Measurements from ENCODE around the gene HNRNPH2.

Gene HNRNPH2

GRCh38 chrX:101450961-101451360 is 42.9 kb downstream of the HNRNPH2 start:
- no peaks in the 10 kb centered on the region for H3K4me1 ChIP-seq (ENCODE audit: control insufficient read depth in 1 of 2, insufficient read depth in 2 of 2, low read length in 2 of 2)
- no peak overlapping the region for H3K27ac ChIP-seq (ENCODE audit: low read depth, low read length)
- no peaks in the 10 kb centered on the region for H3K27me3 ChIP-seq (ENCODE audit: control insufficient read depth in 1 of 2, insufficient read depth in 2 of 2, low read length in 2 of 2)
- H3K9me3 ChIP-seq (ENCODE audit: control insufficient read depth in 1 of 2, low read length in 2 of 2), result no peaks in the 10 kb centered on the region
- H3K36me3 ChIP-seq (ENCODE audit: control insufficient read depth in 1 of 2, insufficient read depth in 2 of 2, low read length in 2 of 2), result peaks cover 0 to 3% of the 10 kb centered on the region in 2 donors
- H3K4me3 ChIP-seq (ENCODE audit: low read depth in 1 of 2, low read length in 2 of 2), result no peak overlapping the region
- no peak overlapping the region for H3K9ac ChIP-seq (ENCODE audit: low read depth in 1 of 2, low read length in 2 of 2)

GRCh38 chrX:101452056-101452455 is 44.0 kb downstream of the HNRNPH2 start:
- peaks cover 0 to 3% of the 10 kb centered on the region in 2 donors for H3K36me3 ChIP-seq (ENCODE audit: control insufficient read depth in 1 of 2, insufficient read depth in 2 of 2, low read length in 2 of 2)
- no peak overlapping the region for H3K27ac ChIP-seq (ENCODE audit: low read depth, low read length)
- no peak overlapping the region for H3K4me3 ChIP-seq (ENCODE audit: low read depth in 1 of 2, low read length in 2 of 2)
- no peaks in the 10 kb centered on the region for H3K27me3 ChIP-seq (ENCODE audit: control insufficient read depth in 1 of 2, insufficient read depth in 2 of 2, low read length in 2 of 2)
- H3K9ac ChIP-seq (ENCODE audit: low read depth in 1 of 2, low read length in 2 of 2), result no peak overlapping the region
- H3K4me1 ChIP-seq (ENCODE audit: control insufficient read depth in 1 of 2, insufficient read depth in 2 of 2, low read length in 2 of 2), result no peaks in the 10 kb centered on the region
- H3K9me3 ChIP-seq (ENCODE audit: control insufficient read depth in 1 of 2, low read length in 2 of 2), result no peaks in the 10 kb centered on the region

GRCh38 chrX:101460669-101461068 is 52.6 kb downstream of the HNRNPH2 start:
- Histone ChIP-seq H3K27ac (ENCODE audit: low read depth, low read length) (no peak overlapping the region), H3K9ac (ENCODE audit: low read depth in 1 of 2, low read length in 2 of 2) (no peak overlapping the region), H3K36me3 (ENCODE audit: control insufficient read depth in 1 of 2, insufficient read depth in 2 of 2, low read length in 2 of 2) (no peaks in the 10 kb centered on the region), H3K9me3 (ENCODE audit: control insufficient read depth in 1 of 2, low read length in 2 of 2) (no peaks in the 10 kb centered on the region), H3K4me1 (ENCODE audit: control insufficient read depth in 1 of 2, insufficient read depth in 2 of 2, low read length in 2 of 2) (no peaks in the 10 kb centered on the region), H3K4me3 (ENCODE audit: low read depth in 1 of 2, low read length in 2 of 2) (no peak overlapping the region), H3K27me3 (ENCODE audit: control insufficient read depth in 1 of 2, insufficient read depth in 2 of 2, low read length in 2 of 2) (no peaks in the 10 kb centered on the region)

GRCh38 chrX:101462892-101463291 is 54.9 kb downstream of the HNRNPH2 start:
- Histone ChIP-seq H3K9me3 (ENCODE audit: control insufficient read depth in 1 of 2, low read length in 2 of 2) (no peaks in the 10 kb centered on the region), H3K4me1 (ENCODE audit: control insufficient read depth in 1 of 2, insufficient read depth in 2 of 2, low read length in 2 of 2) (no peaks in the 10 kb centered on the region), H3K27ac (ENCODE audit: low read depth, low read length) (no peak overlapping the region), H3K27me3 (ENCODE audit: control insufficient read depth in 1 of 2, insufficient read depth in 2 of 2, low read length in 2 of 2) (no peaks in the 10 kb centered on the region), H3K4me3 (ENCODE audit: low read depth in 1 of 2, low read length in 2 of 2) (no peak overlapping the region), H3K9ac (ENCODE audit: low read depth in 1 of 2, low read length in 2 of 2) (no peak overlapping the region), H3K36me3 (ENCODE audit: control insufficient read depth in 1 of 2, insufficient read depth in 2 of 2, low read length in 2 of 2) (no peaks in the 10 kb centered on the region)

All from duodenal mucosa (tissue), 2 donors.